Activated naive CD4-positive, alpha-beta T cell treated with anti-CD3 and anti-CD28 coated beads, Interleukin-2, amount 50 U/mL, for 24 hours (primary cell): ENCODE measurements around the gene ARFGAP1.

Experiments
- H3K27ac Mint-ChIP-seq: one replicate; pipeline ENCODE4 v1.8.0; 2021; ENCODE audit warnings: mild to moderate bottlenecking, mixed read lengths
- H3K27me3 Mint-ChIP-seq: one replicate; pipeline ENCODE4 v1.8.0; 2021; ENCODE audit warnings: mixed read lengths
- H3K36me3 Mint-ChIP-seq: one replicate; pipeline ENCODE4 v1.8.0; 2021; ENCODE audit warnings: mixed read lengths
- H3K4me1 Mint-ChIP-seq: one replicate; pipeline ENCODE4 v1.8.0; 2021; ENCODE audit warnings: mixed read lengths
- H3K4me3 Mint-ChIP-seq: one replicate; pipeline ENCODE4 v1.8.0; 2021; ENCODE audit warnings: mild to moderate bottlenecking, mixed read lengths
- H3K9me3 Mint-ChIP-seq: one replicate; pipeline ENCODE4 v1.8.0; 2021; ENCODE audit warnings: mixed read lengths

ARFGAP1 gene

DNA sequence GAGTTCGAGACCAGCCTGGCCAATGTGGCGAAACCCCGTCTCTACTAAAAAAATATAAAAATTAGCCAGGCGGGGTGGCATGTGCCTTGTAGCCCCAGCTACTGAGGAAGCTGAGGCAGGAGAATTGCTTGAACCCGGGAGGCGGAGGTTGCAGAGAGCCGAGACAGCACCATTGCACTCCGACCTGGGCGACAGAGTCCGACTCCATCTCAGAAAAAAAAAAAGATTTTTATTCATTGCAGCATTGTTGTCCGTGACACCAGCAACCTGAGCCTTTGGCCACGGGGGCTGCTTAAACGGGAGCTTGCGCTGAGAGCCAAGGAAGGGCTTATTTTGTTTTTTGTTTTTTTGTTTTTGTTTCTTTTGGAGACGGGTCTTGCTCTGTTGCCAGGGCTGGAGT, 7.3 kb downstream of the ARFGAP1 start:
- Mint-ChIP-seq H3K4me1 (peaks cover 4% of the 10 kb centered on the region), H3K36me3 (no peaks in the 10 kb centered on the region), H3K27me3 (no peaks in the 10 kb centered on the region), H3K4me3 (no peak overlapping the region), H3K9me3 (no peaks in the 10 kb centered on the region), H3K27ac (no peak overlapping the region)

DNA sequence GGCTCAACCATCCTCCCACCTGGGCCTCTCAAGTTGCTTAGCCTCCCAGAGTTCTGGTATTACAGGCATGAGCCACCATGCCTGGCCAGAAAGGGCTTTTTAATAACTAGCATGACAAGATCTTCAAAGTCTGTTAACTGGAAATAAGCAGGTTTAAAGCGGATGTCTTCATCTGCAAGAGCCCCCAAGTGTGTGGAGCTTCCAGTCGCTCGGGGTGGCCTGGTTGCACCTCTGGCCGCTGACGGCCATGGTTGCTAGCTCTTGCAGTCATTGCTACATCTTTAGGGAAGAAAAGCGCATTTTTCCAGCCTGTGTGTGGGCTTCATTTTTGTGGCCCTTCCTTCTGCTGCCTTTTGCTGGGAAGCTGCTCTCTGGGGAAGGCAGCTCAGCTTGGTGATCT, 7.8 kb downstream of the ARFGAP1 start:
- Mint-ChIP-seq H3K4me1 (peaks cover under 1% of the 10 kb centered on the region), H3K36me3 (no peaks in the 10 kb centered on the region), H3K4me3 (no peak overlapping the region), H3K9me3 (no peaks in the 10 kb centered on the region), H3K27me3 (no peaks in the 10 kb centered on the region), H3K27ac (no peak overlapping the region)

- Mint-ChIP-seq H3K4me3 (no peak overlapping the region), H3K36me3 (no peaks in the 10 kb centered on the region), H3K27ac (no peak overlapping the region)
Observed at GRCh38 chr20:63280929-63281545, 8.4 kb downstream of the ARFGAP1 start.

DNA sequence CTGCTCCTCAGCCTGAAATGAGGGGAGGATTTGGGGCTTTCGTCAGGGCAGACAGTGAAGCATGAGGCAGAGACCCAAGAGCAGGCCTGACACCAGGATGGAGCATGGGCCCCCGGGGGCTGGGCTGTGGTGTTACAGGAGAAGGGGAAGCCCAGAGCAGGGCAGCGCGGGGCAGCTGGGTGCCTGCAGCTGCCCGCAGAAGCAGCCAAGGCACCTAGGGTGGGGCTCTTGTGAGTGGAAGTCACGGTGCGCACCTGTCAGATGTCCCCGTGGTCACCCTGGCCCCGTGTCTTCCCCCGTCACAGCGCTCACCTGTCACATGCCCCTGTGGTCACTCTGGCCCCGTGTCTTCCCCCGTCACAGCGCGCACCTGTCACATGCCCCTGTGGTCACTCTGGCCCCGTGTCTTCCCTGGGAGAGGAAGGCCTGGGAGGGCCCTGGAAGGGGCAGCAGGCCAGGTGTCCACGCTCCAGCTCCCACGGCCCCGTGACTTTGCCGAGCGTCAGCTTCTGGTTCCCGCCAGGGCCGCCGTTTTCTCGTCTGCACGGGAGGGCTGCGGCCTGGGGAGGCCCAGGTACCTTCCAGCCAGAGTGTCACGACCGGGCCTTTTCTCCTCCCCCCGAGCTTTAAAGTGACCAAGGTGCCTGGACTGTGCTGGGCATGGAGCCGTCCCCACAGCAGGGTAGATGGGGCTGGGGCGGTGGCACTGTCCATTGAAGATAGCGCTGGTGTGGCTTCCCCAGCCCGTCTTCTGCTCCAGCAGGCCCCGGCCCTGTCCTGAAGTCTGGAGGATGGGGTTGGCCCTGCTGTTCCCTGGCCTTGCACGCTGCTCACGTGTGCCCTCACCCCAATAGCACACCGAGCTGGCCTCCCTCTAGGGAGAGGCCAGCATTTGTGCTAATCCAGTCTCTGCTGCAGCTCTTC, 9.4 kb downstream of the ARFGAP1 start:
- no peak overlapping the region for H3K27ac Mint-ChIP-seq
- H3K36me3 Mint-ChIP-seq = no peaks in the 10 kb centered on the region
- no peaks in the 10 kb centered on the region for H3K9me3 Mint-ChIP-seq
- no peak overlapping the region for H3K4me3 Mint-ChIP-seq
- no peaks in the 10 kb centered on the region for H3K27me3 Mint-ChIP-seq
- no peaks in the 10 kb centered on the region for H3K4me1 Mint-ChIP-seq

More at GRCh38 chr20:63280929-63281545, 8.4 kb downstream of the ARFGAP1 start:
- no peaks in the 10 kb centered on the region for H3K9me3 Mint-ChIP-seq
- no peaks in the 10 kb centered on the region for H3K27me3 Mint-ChIP-seq
- H3K4me1 Mint-ChIP-seq = no peaks in the 10 kb centered on the region

DNA sequence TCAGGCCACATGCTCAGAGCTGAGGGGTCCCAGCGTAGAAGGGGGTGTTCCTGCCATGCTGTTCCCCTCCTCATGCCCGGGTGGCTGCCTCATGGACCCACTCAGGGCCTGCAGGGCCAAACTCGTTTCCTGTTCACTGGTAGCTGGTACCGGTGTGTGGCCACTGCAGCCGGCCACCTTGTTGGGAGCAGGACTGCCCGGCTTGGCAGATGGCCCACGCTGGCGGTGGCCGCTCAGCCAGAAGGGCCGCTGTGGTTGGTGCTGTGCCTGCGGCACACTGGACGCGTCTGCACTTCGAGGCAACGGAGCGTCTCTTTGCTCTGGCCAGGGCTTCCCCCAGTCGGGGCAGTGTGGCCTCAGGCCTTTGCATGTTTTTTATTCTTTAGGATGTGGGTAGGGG, 10.3 kb downstream of the ARFGAP1 start:
- no peaks in the 10 kb centered on the region for H3K4me1 Mint-ChIP-seq
- no peaks in the 10 kb centered on the region for H3K27me3 Mint-ChIP-seq
- no peaks in the 10 kb centered on the region for H3K9me3 Mint-ChIP-seq
- no peak overlapping the region for H3K27ac Mint-ChIP-seq
- no peaks in the 10 kb centered on the region for H3K36me3 Mint-ChIP-seq
- no peak overlapping the region for H3K4me3 Mint-ChIP-seq

- no peaks in the 10 kb centered on the region for H3K4me1 Mint-ChIP-seq
- H3K9me3 Mint-ChIP-seq = no peaks in the 10 kb centered on the region
- no peaks in the 10 kb centered on the region for H3K36me3 Mint-ChIP-seq
- peak overlapping the region; percentile 46 for H3K27ac Mint-ChIP-seq
- H3K27me3 Mint-ChIP-seq = no peaks in the 10 kb centered on the region
- H3K4me3 Mint-ChIP-seq = peak overlapping the region; percentile 71
Observed at GRCh38 chr20:63283397-63284082, 10.9 kb downstream of the ARFGAP1 start.

DNA sequence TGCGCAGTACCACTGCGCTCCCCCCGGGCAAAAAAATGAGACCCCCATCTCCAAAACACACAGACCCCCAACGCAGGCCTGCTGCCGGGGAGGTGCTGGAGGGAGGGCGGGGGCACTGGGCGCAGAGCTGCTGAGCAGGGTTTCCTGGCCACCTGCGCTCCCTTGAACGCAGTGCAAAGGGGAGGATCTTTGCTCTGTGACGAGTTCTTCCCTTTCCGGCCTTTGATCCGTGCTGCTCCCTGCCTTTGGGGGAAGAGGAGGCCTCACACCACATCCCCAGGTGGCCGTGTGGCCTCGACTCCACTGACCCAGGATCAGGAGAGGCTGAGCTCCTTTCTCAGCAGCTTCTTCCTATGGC, 11.4 kb downstream of the ARFGAP1 start:
- Mint-ChIP-seq H3K27me3 (no peaks in the 10 kb centered on the region), H3K27ac (peak overlapping the region; percentile 46), H3K4me1 (no peaks in the 10 kb centered on the region)

GRCh38 chr20:63284544-63284949, 11.9 kb downstream of the ARFGAP1 start:
- Mint-ChIP-seq H3K4me3 (peak overlapping the region; percentile 78), H3K36me3 (no peaks in the 10 kb centered on the region), H3K4me1 (no peaks in the 10 kb centered on the region), H3K9me3 (no peaks in the 10 kb centered on the region), H3K27ac (peak overlapping the region; percentile 70), H3K27me3 (no peaks in the 10 kb centered on the region)

More for the DNA sequence above, 11.4 kb downstream of the ARFGAP1 start:
- H3K4me3 Mint-ChIP-seq = peak overlapping the region; percentile 71
- H3K36me3 Mint-ChIP-seq = no peaks in the 10 kb centered on the region
- H3K9me3 Mint-ChIP-seq = no peaks in the 10 kb centered on the region

DNA sequence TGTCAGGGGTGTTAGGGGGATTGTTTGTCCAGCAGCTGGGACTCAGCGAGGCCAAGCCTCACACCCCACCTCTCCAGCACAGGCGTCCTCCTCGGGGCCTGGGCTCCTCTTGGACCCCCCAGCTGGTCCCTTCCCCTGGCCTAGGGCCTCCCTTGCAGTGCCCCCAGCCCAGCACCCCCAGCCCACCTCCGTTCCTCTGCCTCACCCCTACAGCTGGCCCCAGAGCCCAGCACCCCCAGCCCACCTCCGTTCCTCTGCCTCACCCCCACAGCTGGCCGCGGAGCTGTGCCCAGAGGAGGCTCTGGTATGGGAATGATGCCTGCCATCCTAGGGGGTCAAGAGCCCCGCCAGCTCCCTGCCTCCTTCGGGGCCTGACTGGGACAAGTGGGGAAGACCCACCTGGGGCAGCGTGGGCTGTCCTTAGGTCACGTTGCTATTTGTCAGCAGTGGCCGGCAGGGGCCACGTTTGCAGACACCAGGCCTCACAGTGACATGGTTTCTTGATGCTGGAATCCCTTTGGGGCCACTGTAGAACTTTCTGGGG, 12.4 kb downstream of the ARFGAP1 start:
- Mint-ChIP-seq H3K27ac (no peak overlapping the region), H3K4me3 (no peak overlapping the region), H3K36me3 (no peaks in the 10 kb centered on the region)

GRCh38 chr20:63285636-63286615, 13.3 kb downstream of the ARFGAP1 start:
- Mint-ChIP-seq H3K36me3 (no peaks in the 10 kb centered on the region), H3K4me1 (no peaks in the 10 kb centered on the region), H3K9me3 (no peaks in the 10 kb centered on the region), H3K27ac (peak overlapping the region; percentile 55), H3K27me3 (no peaks in the 10 kb centered on the region), H3K4me3 (no peak overlapping the region)

More for the DNA sequence above, 12.4 kb downstream of the ARFGAP1 start:
- no peaks in the 10 kb centered on the region for H3K27me3 Mint-ChIP-seq
- no peaks in the 10 kb centered on the region for H3K9me3 Mint-ChIP-seq
- no peaks in the 10 kb centered on the region for H3K4me1 Mint-ChIP-seq

- no peaks in the 10 kb centered on the region for H3K4me1 Mint-ChIP-seq
- H3K27me3 Mint-ChIP-seq = no peaks in the 10 kb centered on the region
- H3K27ac Mint-ChIP-seq = peak overlapping the region; percentile 41
- H3K36me3 Mint-ChIP-seq = no peaks in the 10 kb centered on the region
- no peaks in the 10 kb centered on the region for H3K9me3 Mint-ChIP-seq
- H3K4me3 Mint-ChIP-seq = no peak overlapping the region
Observed at GRCh38 chr20:63286781-63287696, 14.4 kb downstream of the ARFGAP1 start.

GRCh38 chr20:63287697-63288580, 15.3 kb downstream of the ARFGAP1 start:
- Mint-ChIP-seq H3K27ac (peak overlapping the region; percentile 30), H3K9me3 (no peaks in the 10 kb centered on the region), H3K27me3 (no peaks in the 10 kb centered on the region), H3K4me3 (no peak overlapping the region), H3K36me3 (no peaks in the 10 kb centered on the region), H3K4me1 (no peaks in the 10 kb centered on the region)

DNA sequence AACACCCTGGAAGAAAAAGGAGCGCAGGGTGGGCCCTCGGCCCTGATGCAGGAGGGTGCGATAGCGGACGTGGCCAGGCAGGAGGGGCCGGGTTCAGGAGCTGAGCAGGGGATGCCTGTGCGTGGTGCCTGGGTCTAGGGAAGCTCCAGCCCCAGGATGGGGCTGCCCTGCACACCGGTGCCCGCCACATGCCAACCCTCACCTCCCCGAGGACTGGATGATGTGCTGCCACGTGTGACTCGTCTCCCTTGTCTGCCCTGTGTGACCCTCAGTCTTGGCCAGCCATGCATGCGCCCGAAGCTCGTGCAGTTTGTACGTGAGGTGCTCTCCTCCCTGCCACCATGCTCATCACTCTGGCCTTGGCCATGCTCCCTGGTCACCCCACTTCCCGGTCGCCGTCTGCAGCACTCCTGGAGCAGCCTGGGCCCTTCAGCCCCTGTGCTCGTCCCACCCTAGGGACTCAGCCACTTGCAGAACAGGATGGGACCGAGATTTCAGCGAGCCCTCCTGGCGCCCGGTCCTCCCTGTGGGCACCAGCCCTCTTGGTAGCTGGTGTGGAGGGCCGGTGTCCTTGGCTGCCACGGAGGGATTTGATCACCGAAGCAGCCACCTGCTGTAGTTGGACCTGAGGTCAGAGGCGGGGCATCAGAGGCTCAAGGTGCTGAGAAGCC, 16.1 kb downstream of the ARFGAP1 start:
- Mint-ChIP-seq H3K36me3 (no peaks in the 10 kb centered on the region), H3K27me3 (no peaks in the 10 kb centered on the region), H3K4me3 (no peak overlapping the region), H3K9me3 (no peaks in the 10 kb centered on the region), H3K4me1 (no peaks in the 10 kb centered on the region), H3K27ac (no peak overlapping the region)
